ENCODE measurements around the gene LYL1.

The LYL1 gene

GRCh38 chr19:13135068-13136062, 32.7 kb upstream of the LYL1 start:
- in situ Hi-C loops (cut with HindIII; ENCODE audit: low pct_ligation_motif_present, low sequenced_read_pairs), result no loop called here
- peaks cover 55% of the 10 kb centered on the region for H3K36me3 ChIP-seq (replicated peaks)
- no peaks in the 10 kb centered on the region for H3K27me3 ChIP-seq (replicated peaks)
- TF ChIP-seq, protein P1, sequence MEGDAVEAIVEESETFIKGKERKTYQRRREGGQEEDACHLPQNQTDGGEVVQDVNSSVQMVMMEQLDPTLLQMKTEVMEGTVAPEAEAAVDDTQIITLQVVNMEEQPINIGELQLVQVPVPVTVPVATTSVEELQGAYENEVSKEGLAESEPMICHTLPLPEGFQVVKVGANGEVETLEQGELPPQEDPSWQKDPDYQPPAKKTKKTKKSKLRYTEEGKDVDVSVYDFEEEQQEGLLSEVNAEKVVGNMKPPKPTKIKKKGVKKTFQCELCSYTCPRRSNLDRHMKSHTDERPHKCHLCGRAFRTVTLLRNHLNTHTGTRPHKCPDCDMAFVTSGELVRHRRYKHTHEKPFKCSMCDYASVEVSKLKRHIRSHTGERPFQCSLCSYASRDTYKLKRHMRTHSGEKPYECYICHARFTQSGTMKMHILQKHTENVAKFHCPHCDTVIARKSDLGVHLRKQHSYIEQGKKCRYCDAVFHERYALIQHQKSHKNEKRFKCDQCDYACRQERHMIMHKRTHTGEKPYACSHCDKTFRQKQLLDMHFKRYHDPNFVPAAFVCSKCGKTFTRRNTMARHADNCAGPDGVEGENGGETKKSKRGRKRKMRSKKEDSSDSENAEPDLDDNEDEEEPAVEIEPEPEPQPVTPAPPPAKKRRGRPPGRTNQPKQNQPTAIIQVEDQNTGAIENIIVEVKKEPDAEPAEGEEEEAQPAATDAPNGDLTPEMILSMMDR (IDR thresholded peaks at IDR 0.05; ENCODE audit: low read depth, low read length, missing control alignments), result no peak
- H3K27ac ChIP-seq, result no peak overlapping the region
- no peak overlapping the region for H3K4me3 ChIP-seq (ENCODE audit: low read depth, low read length)
- DNase-seq, result no peak

DNA sequence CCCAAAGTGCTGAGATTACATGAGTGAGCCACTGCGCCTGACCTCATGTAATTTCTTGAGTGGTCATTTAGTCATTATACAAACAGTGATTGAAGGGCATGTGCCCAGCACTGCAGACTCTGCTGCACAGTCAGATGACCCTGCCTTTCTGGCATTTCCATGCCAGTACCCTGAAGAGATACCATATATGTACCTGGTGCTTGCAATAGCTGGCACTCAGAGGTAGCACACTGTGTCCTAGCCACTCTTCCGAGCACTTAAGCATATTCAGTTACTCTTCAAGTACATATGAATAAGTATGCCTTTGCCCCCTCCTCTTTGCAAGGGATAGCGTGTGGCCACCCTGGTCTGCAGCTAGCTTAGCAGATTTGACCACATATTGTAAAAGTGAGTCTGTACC, 32.0 kb upstream of the LYL1 start:
- Histone ChIP-seq H3K27me3 (replicated peaks) (no peaks in the 10 kb centered on the region), H3K36me3 (replicated peaks) (peaks cover 55% of the 10 kb centered on the region), H3K4me3 (ENCODE audit: low read depth, low read length) (no peak overlapping the region), H3K27ac (peak overlapping the region; percentile 31)
- DNase-seq, result no peak
- in situ Hi-C loops (cut with HindIII; ENCODE audit: low pct_ligation_motif_present, low sequenced_read_pairs), result no loop called here
- TF ChIP-seq, protein P1 (IDR thresholded peaks at IDR 0.05; ENCODE audit: low read depth, low read length, missing control alignments), result no peak

DNA sequence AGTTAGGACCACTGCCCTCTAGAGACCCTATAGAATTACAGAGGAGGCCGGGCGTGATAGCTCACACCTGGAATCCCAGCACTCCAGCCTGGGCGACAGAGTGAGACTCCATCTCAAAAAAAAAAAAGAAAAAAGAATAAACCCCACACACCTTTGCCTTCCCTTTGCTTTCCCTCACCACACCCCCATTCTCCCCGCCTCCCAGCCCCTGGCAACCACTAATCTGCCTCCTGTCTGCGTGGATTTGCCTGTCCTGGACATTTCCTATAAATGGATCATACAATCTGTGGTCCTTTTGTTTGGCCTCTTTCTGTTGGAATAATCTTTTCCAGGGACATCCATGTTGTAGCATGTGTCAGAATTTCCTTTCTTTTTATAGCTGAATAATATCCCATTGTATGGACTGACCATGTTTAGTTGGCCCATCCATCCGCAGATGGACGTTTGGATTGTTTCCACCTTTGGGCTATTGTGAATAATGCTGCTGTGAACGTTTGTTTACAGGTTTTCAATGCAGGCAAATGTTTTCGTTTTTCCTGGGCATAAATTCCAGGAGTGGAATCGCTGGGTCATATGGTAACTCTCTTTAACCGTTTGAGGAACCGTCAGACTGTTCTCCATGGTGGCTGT, 30.7 kb upstream of the LYL1 start:
- H3K27me3 ChIP-seq (replicated peaks), result no peaks in the 10 kb centered on the region
- H3K36me3 ChIP-seq (replicated peaks), result peaks cover 52% of the 10 kb centered on the region
- DNase-seq, result no peak
- TF ChIP-seq, protein P1 (IDR thresholded peaks at IDR 0.05; ENCODE audit: low read depth, low read length, missing control alignments), result no peak
- H3K27ac ChIP-seq, result no peak overlapping the region
- in situ Hi-C loops (cut with HindIII; ENCODE audit: low pct_ligation_motif_present, low sequenced_read_pairs), result no loop called here
- no peak overlapping the region for H3K4me3 ChIP-seq (ENCODE audit: low read depth, low read length)

DNA sequence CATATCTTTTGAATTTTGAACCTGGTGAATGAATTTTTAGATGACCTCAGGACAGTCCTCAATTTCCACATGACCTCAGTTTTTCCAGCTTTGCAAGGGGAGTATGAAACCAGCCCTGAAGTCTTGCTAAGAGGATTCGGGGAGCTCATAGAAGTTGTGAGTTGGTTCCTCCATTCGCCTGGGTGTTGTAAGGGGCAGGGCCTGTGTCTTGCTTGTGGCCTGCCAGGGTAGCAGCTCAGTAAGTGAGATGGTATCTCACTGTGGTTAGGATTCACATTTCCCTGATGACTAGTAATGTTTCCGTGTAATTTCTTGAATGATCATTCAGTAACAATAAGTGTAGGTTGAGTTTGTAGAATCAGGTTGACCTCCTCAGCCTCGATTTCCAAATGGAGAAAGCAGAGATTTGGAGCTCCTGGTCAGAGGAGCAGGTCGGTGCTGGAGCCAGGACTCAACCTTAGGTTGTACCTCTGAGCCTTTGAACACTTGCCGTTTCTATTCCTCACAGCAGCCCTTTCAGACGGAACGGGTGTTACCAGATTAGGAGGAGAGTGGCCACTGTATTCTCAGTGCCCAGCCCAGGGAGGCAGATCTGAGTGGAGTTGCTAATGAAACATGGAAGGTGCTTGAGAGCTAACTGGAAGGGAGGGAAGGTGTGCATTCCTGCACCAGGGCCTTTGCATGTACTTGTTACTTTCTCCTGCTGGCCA, 30.0 kb upstream of the LYL1 start:
- Histone ChIP-seq H3K27me3 (replicated peaks) (no peaks in the 10 kb centered on the region), H3K4me3 (ENCODE audit: low read depth, low read length) (no peak overlapping the region), H3K27ac (peak overlapping the region; percentile 65), H3K36me3 (replicated peaks) (peaks cover 45% of the 10 kb centered on the region)
- TF ChIP-seq, protein P1 (IDR thresholded peaks at IDR 0.05; ENCODE audit: low read depth, low read length, missing control alignments), result no peak
- peak; percentile 66 for DNase-seq
- in situ Hi-C loops (cut with HindIII; ENCODE audit: low pct_ligation_motif_present, low sequenced_read_pairs), result no loop called here

DNA sequence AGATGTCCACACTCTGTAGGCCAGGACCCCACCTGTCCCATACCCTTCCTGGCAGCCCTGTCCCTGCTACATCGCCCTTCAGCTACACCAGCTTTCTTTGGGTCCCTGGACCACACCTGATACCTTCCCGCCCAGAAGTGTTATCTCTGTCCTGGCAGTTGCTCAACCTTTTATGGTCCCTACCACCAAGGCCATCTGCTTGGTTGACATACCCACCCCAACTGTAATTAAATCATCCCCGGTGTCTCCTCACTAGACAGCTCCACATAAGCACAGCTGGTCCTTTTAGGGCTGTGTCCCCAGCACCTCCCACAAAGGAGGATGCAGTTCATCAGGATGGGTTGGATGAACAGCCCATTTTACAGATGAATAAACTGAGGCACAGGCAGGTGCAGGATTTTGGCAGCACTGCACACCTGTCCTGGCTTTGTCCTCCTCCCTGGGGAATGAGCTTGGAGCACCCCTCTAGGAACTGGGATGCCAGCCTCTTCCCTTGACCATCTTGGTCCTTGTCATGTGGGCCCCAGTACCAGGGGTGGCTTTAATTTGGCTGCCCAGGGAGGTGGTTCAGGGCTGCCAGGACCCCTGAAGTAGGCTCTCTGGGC, 28.3 kb upstream of the LYL1 start:
- Histone ChIP-seq H3K27ac (no peak overlapping the region), H3K36me3 (replicated peaks) (peaks cover 36% of the 10 kb centered on the region), H3K4me3 (ENCODE audit: low read depth, low read length) (no peak overlapping the region), H3K27me3 (replicated peaks) (no peaks in the 10 kb centered on the region)
- TF ChIP-seq, protein P1 (IDR thresholded peaks at IDR 0.05; ENCODE audit: low read depth, low read length, missing control alignments), result no peak
- in situ Hi-C loops (cut with HindIII; ENCODE audit: low pct_ligation_motif_present, low sequenced_read_pairs), result no loop called here
- DNase-seq, result no peak
